ENCODE measurements around the gene TM2D1. TPM values are rescaled to one million over a fixed set of nuclear protein-coding genes. Genes with fewer than 3 reads are reported as not detected.
"Not testable (repeated sequence)": the region's sequence is repeated elsewhere in the genome, so short reads cannot be mapped to it uniquely, and the experiment has no call there.

Gene TM2D1
- total and polyA plus RNA-seq, 10 donors: 17.0 to 68.6 (median 46.3) TPM

GRCh38 chr1:61692155-61692800, 32.7 kb downstream of the TM2D1 start:
- Histone ChIP-seq H3K27me3 (replicated peaks in 1 of 7) (no peaks in the 10 kb centered on the region), H3K27ac (peak overlapping the region in 1 of 8 donors; percentile 12), H3K36me3 (peaks cover 0 to 78% (median 14%) of the 10 kb centered on the region in 6 donors), H3K4me3 (no peak overlapping the region), H3K4me1 (peaks cover 0 to 5% (median 0%) of the 10 kb centered on the region in 6 donors), H3K9me3 (no peaks in the 10 kb centered on the region)
- no peak for DNase-seq
- WGBS, 5 donors: 80 to 92% (median 90%) methylated on average over 3 of the region's 3 CpGs
- no peak for TF ChIP-seq CTCF (IDR thresholded peaks at IDR 0.05 in 8 of 11, conservative IDR thresholded peaks at IDR 0.05 in 3 of 11)
- TF ChIP-seq POLR2A (IDR thresholded peaks at IDR 0.05): no peak
- TF ChIP-seq POLR2AphosphoS5 (IDR thresholded peaks at IDR 0.05): no peak
- intact Hi-C loops (cut with DNase I; ENCODE audit: low total_unique reads): no loop called here

GRCh38 chr1:61687901-61688300, 37.0 kb downstream of the TM2D1 start:
- intact Hi-C loops (cut with DNase I; ENCODE audit: low total_unique reads): no loop called here
- Histone ChIP-seq H3K4me1 (peaks cover 0 to 5% (median 0%) of the 10 kb centered on the region in 6 donors), H3K36me3 (peaks cover 0 to 82% (median 19%) of the 10 kb centered on the region in 6 donors), H3K27me3 (replicated peaks in 1 of 7) (no peaks in the 10 kb centered on the region), H3K27ac (no peak overlapping the region), H3K9me3 (no peaks in the 10 kb centered on the region), H3K4me3 (no peak overlapping the region)
- no peak for DNase-seq
- 94 to 97% (median 94%) methylated on average over 1 of the region's 1 CpG for WGBS, 5 donors
- TF ChIP-seq CTCF (IDR thresholded peaks at IDR 0.05 in 8 of 11, conservative IDR thresholded peaks at IDR 0.05 in 3 of 11): no peak
- no peak for TF ChIP-seq POLR2A (IDR thresholded peaks at IDR 0.05)
- no peak for TF ChIP-seq POLR2AphosphoS5 (IDR thresholded peaks at IDR 0.05)

GRCh38 chr1:61682891-61683290, 42.0 kb downstream of the TM2D1 start:
- no peak for DNase-seq
- no peaks in the 10 kb centered on the region for H3K9me3 ChIP-seq
- no peak overlapping the region for H3K4me3 ChIP-seq
- TF ChIP-seq POLR2A (IDR thresholded peaks at IDR 0.05) (no peak), POLR2AphosphoS5 (IDR thresholded peaks at IDR 0.05) (no peak), CTCF (IDR thresholded peaks at IDR 0.05 in 8 of 11, conservative IDR thresholded peaks at IDR 0.05 in 3 of 11) (no peak)
- H3K36me3 ChIP-seq: peaks cover 0 to 90% (median 34%) of the 10 kb centered on the region in 6 donors
- H3K27me3 ChIP-seq (replicated peaks in 1 of 7): no peaks in the 10 kb centered on the region
- peaks cover 0 to 4% (median 0%) of the 10 kb centered on the region in 6 donors for H3K4me1 ChIP-seq
- 70 to 89% (median 72%) methylated on average over 3 of the region's 3 CpGs for WGBS, 5 donors
- intact Hi-C loops (cut with DNase I; ENCODE audit: low total_unique reads): no loop called here
- H3K27ac ChIP-seq: no peak overlapping the region

- TF ChIP-seq POLR2A (IDR thresholded peaks at IDR 0.05): no peak
- TF ChIP-seq CTCF (IDR thresholded peaks at IDR 0.05 in 8 of 11, conservative IDR thresholded peaks at IDR 0.05 in 3 of 11): no peak
- no peak for TF ChIP-seq POLR2AphosphoS5 (IDR thresholded peaks at IDR 0.05)
These were observed 44.4 kb downstream of the TM2D1 start for GRCh38 chr1:61680500-61680899.

GRCh38 chr1:61676881-61677280, 48.1 kb downstream of the TM2D1 start:
- H3K36me3 ChIP-seq: peaks cover 0 to 51% (median 10%) of the 10 kb centered on the region in 6 donors
- H3K4me3 ChIP-seq; DNase-seq; H3K27me3 ChIP-seq (replicated peaks in 1 of 7); H3K9me3 ChIP-seq; H3K4me1 ChIP-seq; H3K27ac ChIP-seq; intact Hi-C loops (cut with DNase I; ENCODE audit: low total_unique reads): not testable (repeated sequence)
- WGBS, 5 donors: 92 to 100% (median 99%) methylated on average over 2 of the region's 2 CpGs

More at GRCh38 chr1:61680500-61680899, 44.4 kb downstream of the TM2D1 start:
- no peak for DNase-seq
- intact Hi-C loops (cut with DNase I; ENCODE audit: low total_unique reads): no loop called here
- H3K27me3 ChIP-seq (replicated peaks in 1 of 7): no peaks in the 10 kb centered on the region
- WGBS, 5 donors: 51 to 78% (median 69%) methylated on average over 2 of the region's 2 CpGs
- H3K9me3 ChIP-seq: no peaks in the 10 kb centered on the region
- H3K36me3 ChIP-seq: peaks cover 0 to 81% (median 24%) of the 10 kb centered on the region in 6 donors
- no peak overlapping the region for H3K27ac ChIP-seq
- H3K4me1 ChIP-seq: no peaks in the 10 kb centered on the region
- no peak overlapping the region for H3K4me3 ChIP-seq
